Kidney tubule cell (primary cell): ENCODE data around the gene PRODH.
"Not testable (repeated sequence)": the region's sequence is repeated elsewhere in the genome, so short reads cannot be mapped to it uniquely, and the experiment has no call there.

Experiments
- DNase-seq: peaks from one replicate; pipeline ENCODE4 v3.0.0-alpha.2; 2018; ENCODE audit warnings: low spot score

PRODH gene

DNA sequence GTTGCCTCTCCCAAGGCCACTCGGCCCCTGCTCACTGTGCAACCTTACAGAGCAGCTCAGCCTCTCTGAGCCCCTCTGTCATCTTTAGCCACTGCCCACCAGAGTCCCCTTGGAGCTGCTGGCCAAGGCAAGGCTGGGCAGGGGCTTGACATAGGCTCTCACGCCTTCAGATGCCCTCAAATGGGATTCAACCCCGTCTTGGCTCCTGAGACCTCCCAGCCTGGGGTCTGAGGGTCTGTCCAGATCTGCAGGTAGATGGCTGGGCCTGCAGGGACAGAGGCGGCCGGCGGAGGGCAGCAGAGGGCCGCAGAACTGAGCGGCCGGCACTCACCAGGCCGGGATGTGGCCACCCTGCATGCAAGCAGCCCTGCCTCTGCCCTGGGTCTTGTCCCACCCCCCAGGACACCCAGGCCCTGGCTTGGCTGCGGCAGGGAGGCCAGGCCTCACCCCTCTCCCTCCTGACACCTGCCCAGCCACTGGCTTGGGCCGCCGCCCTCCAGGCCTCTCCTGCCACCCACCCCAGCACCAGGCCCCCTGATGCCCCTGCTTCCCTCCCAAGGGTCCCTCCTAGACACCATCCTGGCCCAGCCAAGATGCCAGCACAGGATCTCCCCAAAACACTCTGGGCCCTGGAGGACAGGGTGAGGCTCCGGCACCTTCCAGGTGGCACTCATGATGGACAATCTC lies 18.4 kb upstream of the PRODH start:
- DNase-seq = peak; percentile 65

DNA sequence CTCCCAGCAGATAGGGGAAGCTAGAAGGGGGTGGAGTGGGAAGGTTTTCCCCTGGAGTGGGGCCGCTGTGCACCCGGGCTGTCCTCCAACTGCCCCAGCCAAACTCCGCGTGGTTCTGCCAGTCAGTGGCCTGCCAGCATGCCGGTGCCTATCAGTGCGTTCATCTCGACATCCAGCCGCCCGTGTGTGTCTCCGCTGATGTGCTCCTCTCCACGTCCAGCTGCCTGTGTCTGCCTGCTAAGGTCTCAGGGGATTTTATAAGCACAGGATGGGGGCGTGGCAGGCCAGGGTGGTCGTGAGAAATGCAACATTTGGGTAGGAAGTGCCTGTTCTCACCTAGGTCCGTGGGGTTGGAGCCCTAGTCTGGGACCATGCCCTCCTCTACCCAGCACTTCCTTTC lies 17.0 kb upstream of the PRODH start:
- DNase-seq = not testable (repeated sequence)

DNA sequence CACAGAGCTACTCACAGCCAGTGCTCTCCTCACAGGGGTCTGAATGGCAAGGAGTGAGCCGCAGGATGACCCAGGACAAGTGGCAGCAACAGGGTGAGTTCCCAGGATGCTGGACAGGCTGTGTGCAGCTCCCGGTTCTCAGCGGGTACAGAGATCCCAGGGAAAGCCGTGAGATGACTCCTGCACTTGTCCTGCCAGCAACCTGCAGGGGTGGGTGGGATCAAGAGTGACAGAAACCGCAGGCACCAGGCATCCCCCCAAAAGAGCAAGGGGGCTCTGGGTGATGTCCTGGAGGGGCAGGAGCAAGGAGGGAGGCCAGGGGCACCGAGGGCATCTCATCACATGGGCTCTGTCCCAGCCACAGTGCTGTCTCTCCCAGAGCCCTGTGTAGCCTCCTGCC lies 15.9 kb upstream of the PRODH start:
- no peak for DNase-seq

DNA sequence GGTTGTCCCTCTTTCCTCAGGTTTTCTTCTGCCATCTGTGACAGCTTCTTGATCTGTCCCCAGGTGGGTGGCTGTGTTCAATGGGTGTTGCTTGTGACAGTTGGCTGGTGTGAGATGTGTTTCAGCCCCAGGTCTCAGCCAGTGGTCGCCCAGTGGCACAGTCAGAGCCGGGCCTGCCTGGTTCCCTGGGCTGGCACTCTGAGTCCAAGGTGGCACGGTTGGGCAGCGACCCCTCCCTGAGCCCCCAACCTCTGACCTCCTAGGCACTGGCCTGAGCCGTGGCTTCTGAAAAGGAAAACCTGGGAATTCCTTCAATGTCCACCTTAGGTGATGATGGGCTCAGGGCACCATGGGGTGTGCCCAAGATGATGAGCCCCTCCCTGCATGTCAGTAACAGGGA lies 14.0 kb upstream of the PRODH start:
- DNase-seq = no peak

DNA sequence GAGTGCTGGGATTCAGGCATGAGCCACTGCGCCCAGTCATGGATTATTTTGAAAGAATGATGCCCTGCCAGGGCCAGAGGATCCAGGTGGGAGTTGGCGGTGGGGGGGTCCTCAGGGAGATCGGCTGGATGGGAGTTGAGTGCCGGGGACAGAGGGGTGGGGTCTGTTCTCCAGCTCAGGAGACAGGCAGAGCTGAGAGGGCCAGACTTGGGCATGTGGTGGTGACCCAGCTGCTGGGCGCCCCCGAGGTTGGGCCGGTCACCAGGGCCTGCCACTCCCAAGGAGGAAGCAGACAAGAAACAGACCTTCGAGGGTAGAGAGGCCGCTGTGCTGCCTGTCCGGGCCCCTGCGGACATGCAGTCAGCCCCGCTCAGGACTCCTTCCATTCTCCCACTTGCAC lies 11.8 kb upstream of the PRODH start:
- DNase-seq = no peak

DNA sequence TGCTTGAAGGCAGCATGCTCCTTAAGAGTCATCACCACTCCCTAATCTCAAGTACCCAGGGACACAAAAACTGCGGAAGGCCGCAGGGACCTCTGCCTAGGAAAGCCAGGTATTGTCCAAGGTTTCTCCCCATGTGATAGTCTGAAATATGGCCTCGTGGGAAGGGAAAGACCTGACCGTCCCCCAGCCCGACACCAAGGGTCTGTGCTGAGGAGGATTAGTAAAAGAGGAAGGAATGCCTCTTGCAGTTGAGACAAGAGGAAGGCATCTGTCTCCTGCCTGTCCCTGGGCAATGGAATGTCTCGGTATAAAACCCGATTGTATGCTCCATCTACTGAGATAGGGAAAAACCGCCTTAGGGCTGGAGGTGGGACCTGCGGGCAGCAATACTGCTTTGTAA lies 11.0 kb upstream of the PRODH start:
- not testable (repeated sequence) for DNase-seq

DNA sequence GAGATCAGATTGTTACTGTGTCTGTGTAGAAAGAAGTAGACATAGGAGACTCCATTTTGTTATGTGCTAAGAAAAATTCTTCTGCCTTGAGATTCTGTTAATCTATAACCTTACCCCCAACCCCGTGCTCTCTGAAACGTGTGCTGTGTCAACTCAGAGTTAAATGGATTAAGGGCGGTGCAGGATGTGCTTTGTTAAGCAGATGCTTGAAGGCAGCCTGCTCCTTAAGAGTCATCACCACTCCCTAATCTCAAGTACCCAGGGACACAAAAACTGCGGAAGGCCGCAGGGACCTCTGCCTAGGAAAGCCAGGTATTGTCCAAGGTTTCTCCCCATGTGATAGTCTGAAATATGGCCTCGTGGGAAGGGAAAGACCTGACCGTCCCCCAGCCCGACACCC lies 2.6 kb upstream of the PRODH start:
- not testable (repeated sequence) for DNase-seq

DNA sequence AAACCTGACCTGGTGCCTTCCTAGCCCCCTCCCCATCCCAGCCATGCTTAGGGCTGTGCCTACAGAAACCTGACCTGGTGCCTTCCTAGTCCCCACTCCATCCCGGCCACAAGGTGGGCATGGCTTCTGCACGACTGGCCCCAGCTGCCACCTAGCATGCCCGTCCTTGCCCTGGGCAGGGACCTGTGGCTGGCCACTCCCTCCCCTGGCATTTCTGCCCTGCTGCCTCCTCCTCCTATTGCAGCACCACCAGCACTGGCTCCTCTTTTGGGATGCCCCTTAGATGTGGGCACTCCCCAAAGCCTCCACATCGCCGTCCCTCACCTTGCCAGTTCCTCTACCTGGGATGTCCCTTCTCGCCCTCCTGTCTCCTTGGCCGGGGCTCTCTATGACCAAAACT lies 1.4 kb downstream of the PRODH start:
- not testable (repeated sequence) for DNase-seq

DNA sequence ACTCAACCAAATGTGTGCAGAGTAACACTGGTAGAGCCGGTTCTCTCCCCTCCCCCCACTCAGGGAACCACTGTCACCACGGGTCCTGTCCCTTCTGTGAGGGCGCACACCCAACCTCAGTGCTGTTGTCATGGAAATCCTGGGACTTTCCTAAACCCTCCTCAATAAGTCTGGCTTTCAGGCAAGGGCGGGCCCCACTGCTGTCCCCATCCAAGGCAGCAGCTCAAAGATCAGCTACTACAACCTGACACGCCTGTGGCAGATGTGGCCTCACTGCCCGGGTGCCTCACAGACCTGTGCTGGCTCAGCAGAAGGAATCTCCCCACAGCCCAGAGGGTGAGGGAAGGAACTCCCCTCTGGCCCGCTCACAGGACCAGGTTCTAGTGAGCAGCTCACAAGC lies 2.2 kb downstream of the PRODH start:
- no peak for DNase-seq

DNA sequence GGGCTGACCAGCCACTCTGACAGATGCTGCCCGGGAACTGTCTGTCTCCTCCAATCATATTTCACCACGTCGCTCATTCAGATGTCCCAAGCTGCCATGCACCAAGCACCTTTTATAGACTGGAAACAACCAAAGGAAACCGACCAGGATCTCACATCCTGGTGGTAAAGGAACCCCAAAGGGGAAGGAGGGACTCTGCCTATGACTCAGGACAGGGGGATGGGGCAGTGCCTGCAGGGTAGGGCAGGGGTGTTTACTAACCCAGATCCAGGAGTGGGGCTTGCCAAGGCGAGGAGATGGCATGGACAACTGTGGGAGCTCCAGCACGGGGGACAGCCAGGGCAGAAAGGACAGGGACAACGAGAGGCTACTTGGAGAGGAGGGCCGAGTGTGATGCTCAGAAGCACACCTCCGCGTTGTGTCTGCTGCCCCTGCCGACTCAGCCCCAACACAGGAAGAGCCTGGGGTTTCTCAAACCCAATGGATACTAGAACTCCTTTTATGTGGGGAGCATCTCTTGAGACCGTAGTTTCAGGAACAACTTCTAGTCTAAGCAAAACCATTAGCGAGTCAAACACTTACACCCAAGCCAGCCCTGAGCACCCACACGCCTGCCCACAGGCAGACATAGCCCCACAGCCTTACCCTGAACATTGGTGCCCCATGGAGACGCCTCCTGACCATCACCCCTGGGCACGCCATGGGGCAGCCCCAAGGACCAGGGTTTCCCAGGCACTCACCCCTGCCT lies 4.0 kb downstream of the PRODH start:
- no peak for DNase-seq

DNA sequence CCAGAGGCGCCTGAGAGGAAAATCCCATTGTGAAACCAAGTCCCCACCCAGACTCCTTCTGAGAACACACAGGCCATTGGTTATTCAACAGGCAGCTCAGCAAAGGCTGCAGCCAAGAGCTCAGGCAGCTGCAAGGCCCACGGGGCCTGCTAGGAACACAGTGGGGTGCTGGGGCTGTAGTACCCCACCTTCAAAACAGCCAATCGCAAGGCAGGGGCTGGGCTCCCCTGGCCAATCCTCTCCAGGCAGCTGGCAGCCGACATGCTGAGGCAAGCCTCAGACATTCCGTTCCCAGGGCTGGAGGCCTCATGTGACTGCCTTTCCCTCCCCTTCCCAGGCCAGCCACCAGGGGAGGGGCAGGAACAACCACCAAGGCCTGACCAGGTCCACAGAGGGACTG lies 6.6 kb downstream of the PRODH start:
- no peak for DNase-seq

DNA sequence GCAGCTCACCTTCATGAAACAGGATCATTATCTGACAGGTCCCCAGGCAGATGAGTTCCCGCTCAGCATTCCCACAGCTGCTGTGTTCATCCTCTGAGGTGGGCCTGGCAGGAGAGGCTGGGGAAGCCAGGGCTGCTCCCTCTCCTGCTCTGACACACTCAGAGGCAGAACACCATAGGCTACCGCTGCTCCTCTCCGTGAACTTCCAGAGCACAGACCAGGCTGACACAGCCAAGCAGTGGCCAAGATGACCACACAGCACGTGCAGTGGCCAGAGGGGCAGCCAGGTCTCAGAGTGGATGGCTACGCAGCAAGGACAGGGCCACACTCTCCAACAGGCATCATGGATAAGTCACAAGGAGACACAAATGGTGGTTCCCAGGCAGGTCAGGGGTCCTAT lies 8.5 kb downstream of the PRODH start:
- no peak for DNase-seq

DNA sequence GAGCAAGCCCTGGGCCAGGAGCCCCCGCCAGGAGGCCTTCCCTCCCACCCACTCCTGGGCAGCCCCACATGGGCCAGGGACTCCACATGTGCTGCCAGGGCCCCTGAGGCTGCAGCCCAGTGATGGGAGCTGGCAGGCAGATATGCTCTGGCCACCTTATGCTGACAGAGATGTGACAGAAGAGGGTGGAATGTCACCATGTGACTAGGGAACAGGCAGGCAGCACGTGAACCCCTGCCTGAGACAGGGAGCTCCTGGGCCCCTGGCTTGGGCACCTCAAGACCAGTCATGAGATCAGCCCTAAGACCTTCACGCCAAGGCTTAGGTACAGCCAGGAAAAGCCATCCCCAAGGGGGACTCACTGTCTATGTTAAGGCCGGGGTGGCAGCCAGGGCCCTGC lies 9.1 kb downstream of the PRODH start:
- DNase-seq = no peak

DNA sequence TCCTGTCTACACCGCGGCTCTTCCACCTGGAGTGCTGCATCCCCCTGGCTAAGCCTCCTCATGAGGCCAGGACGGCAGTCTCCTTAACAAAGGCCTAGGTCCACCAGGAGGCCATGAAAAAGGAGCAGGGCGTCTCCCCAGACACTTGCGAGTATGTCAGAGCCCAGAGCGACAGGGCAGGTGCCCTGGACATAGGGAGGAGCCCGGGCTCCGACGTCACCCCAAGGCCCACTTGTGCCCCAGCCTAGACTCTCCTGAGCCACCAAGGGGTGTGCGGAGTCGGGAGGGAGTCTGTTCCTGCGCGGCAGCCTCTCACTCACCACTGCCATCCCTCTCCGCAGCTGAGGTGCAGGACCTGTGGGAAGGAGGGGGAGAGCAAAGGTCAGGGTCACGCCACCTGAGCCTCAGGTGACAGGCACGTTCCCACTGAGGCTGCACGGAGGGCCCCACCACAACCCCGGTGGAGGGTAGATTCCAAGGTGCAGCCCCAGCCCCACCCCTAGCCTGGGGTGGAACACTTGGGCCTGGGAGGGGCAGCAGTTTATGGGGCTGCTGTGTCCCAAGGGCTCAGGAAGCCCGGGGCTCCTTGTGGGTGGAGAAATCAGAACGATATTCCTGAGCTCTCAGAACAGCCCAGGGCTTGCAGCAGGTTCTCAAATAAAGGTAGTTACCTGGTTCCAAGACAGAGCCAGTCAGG lies 10.6 kb downstream of the PRODH start:
- DNase-seq = no peak

DNA sequence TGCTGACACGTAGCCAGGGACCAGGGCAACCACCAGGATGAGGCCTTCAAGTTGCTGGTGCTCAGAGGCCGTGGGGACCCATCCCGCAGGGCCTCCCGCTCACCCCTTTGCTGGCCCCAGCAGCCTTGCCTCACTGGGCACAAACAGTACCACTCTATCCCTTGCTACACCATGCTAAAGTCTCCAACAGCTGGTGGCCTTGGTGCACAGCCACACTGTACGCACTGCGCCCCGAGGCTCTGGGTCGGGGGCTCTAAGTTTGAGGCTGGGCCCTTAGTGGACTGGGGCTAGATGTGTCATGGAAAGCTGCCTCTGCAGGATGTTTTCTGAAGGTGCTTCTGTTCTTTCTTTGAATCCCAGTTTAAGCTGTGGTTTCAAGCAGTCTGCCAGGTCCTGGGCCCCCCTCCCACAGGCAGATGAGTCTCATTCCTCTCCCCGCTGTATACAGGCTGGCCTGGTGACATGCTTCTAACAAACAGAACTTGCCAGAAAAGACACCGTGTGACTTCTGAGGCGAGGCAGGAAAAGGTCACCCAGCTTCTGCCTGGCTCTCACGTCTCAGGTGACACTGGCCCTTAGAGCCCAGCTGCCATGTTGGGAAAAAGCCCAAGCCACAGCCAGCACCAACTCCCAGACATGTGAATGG lies 15.7 kb downstream of the PRODH start:
- DNase-seq = not testable (repeated sequence)

DNA sequence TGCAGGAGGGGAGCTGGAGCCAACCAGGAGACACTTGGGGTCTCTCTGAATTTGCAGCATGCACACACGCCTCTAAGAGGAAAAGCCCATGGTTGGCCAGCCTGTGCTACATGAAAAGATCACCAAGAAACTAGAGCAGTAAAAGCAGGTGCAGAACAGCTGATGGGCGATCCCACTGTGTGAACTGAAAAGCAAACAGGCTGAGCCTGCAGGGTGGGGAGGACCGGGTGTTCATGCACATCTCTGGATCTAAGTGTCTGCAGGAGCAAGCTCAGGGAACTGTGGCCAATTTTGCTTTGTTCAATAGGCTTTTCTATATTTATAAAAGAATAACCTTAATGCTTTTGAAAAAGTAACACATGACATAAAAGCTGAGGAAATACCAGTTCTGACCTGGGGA lies 18.3 kb downstream of the PRODH start:
- not testable (repeated sequence) for DNase-seq

DNA sequence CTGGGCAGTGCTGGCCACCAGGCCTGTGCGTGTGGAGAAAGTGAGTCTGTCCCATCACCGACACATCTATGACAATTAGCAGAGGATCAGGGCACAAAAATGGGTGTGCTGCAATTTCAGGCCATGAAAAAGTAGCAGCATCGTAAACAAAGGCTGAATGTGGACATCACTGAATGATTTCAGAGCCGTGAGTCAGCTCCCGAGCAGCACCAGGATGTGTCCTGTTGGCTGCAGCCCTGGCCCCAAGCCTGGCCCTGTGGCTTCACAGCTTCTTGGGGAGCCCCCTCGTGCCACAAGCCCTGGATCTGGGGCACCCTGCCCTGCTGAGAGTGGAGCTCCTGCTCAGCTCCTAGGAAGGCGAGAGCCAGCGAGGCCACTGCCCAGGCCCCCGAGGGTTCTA lies 20.5 kb downstream of the PRODH start:
- not testable (repeated sequence) for DNase-seq

DNA sequence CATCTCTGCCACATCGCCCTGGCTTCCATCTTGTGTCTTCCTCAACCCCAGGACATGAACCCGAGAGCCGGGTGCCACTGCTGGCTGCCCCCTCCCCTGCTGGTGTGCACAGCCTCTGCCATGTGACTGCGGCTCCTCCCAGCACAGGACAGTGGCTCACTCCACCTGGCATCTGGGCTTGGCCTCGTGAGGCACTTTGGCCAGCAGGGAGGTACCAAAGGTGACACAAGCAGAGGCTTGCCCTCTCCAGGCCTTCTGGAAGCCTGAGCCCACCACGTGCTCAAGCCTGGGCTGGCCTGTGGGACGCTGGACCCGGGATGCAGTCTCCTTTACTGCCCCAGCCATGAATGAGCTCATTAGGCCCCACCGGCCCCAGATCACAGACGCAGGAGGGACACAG lies 21.5 kb downstream of the PRODH start:
- DNase-seq = not testable (repeated sequence)

DNA sequence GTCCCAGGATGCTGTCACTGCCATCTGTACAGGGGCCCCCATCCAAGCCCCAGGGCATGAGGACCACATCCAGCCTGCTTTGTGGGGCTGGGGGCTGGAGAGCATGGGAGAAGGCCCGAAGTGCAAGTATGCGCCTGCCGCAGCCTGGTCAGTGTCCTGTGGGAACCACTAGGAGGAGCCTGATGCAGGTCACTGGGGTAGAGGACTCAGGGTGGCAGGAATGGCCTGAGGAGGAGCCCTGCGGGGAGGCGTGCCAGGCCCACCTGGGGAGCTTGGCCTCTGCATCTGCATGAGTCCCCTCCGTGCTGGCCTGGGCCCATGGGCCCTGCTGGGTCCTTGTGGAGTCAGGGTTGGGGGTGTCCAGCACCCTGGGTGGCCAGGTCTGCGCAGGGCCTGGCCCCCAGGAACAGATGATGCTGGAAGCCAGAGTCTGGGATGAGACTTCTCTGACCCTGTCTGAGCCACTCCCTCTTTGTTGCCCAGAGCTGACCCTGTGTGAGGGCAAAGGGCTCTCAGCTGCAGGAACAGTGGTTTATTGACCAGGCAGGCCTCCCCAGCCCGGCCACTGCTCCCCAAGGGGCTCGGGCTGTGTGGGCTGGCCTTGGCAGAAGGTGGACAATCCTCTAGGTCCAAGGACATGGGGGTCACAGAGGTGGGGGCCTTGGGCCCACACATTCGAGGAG lies 23.7 kb downstream of the PRODH start:
- not testable (repeated sequence) for DNase-seq

DNA sequence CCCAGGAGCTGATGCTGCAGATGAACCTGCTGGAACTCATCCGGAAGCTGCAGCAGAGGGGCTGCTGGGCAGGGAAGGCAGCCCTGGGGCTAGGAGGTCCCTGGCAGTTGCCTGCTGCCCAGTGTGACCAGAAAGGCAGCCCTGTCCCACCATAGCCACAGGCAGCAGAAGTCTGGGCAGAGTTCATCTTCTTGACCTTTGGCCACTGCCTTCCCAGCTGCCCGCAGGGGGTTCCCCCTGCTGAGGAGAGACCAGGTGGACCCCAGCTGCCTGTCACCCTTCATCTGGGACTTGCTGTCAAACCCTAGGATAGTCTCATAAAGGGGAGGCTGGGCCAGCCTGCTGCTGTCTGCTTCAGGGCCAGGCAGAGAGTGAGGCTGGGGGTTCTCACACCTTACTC lies 24.6 kb downstream of the PRODH start:
- not testable (repeated sequence) for DNase-seq

DNA sequence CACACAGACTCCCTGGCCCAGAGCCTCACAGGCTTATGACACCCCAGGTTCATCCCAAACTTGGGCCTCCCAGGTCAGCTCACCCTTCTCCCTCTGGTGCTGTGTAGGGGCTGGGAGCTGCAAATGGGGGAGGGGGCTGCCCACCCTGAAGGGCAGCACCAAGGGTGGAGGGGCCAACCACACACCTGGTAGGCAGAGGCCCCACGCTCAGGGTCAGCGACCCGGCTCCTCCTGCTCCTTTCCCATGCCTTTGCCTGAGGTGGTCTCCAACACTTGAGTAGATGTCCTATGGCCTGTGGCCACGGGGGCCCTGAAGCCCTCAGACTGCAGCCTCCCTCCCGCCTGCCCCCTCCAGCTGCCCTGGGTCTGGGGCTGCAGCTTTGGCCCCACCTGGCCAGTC lies 26.5 kb downstream of the PRODH start:
- DNase-seq = no peak

DNA sequence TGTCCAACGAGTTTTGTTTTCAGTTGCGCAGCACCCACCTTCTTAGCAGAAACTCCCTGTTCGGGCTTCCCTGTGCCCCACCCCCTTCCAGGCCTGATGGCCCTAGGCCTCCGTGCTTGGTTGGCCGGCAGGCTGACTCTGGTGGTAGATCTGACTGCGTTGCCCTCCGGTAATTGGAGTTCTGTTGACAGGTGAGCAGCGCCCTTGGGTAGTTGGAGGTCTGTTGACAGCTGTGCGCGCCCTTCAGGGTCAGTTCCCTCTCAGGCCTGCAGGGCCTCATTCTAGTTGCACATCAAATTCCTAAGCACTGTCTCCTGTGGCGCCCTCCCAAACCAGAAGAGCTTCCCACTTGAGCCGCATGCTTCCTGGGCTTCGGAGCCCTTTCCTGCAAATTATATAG lies 29.2 kb downstream of the PRODH start:
- DNase-seq = no peak
